Stimulated activated naive CD8-positive, alpha-beta T cell treated with anti-CD3 and anti-CD28 coated beads, Interleukin-15, Interleukin-2, amounts not matched to agents 100 U/mL and 50 U/mL, for 24 hours (primary cell): ENCODE measurements around the gene PIP4K2C.

ENCODE experiments used
- ATAC-seq: fragments of 150-1000 bp; cut with Tn5 transposase; one replicate; pipeline ENCODE4 v1.10.0; 2021
- DNase-seq: peaks from one replicate; pipeline ENCODE4 v3.0.0; 2021

PIP4K2C gene

GRCh38 chr12:57590864-57591781, at the start of gene PIP4K2C:
TSS of gene PIP4K2C (plus strand) at chr12:57591192. CDS start at chr12:57591290, 98 bp downstream.
- ATAC-seq: peak; percentile 99
- DNase-seq: peak; percentile 84

GRCh38 chr12:57541717-57542116, 49.3 kb upstream of the PIP4K2C start:
- DNase-seq (no peak), ATAC-seq (no peak)

GRCh38 chr12:57543581-57543980, 47.4 kb upstream of the PIP4K2C start:
- DNase-seq: no peak
- no peak for ATAC-seq

GRCh38 chr12:57545809-57546437, 45.1 kb upstream of the PIP4K2C start:
- peak; percentile 28 for DNase-seq
- peak; percentile 12 for ATAC-seq

- ATAC-seq: peak; percentile 97
- DNase-seq: peak; percentile 93
These were observed 44.3 kb upstream of the PIP4K2C start, which contains the start of gene DCTN2 for GRCh38 chr12:57546438-57547287. TSS of gene DCTN2 (minus strand) at chr12:57547192. CDS start at chr12:57547063, 129 bp downstream.

GRCh38 chr12:57547288-57548012, 43.5 kb upstream of the PIP4K2C start:
- ATAC-seq (no peak), DNase-seq (no peak)

GRCh38 chr12:57548013-57548315, 43.0 kb upstream of the PIP4K2C start:
- no peak for ATAC-seq
- no peak for DNase-seq

- DNase-seq (no peak), ATAC-seq (no peak)
These were observed 42.5 kb upstream of the PIP4K2C start for GRCh38 chr12:57548488-57548887.

GRCh38 chr12:57549203-57549908, 41.6 kb upstream of the PIP4K2C start:
- DNase-seq (no peak), ATAC-seq (peak; percentile 2)

- DNase-seq (peak; percentile 78), ATAC-seq (peak; percentile 45)
These were observed 40.9 kb upstream of the PIP4K2C start, which contains the start of gene KIF5A for GRCh38 chr12:57549909-57550640. TSS of gene KIF5A (plus strand) at chr12:57550044. CDS start at chr12:57550272, 228 bp downstream.

- ATAC-seq: no peak
These were observed 40.1 kb upstream of the PIP4K2C start for GRCh38 chr12:57550641-57551549.

GRCh38 chr12:57551637-57552305, 39.2 kb upstream of the PIP4K2C start:
- DNase-seq (no peak), ATAC-seq (no peak)

More at GRCh38 chr12:57550641-57551549, 40.1 kb upstream of the PIP4K2C start:
- no peak for DNase-seq

GRCh38 chr12:57552306-57552651, 38.7 kb upstream of the PIP4K2C start:
- no peak for ATAC-seq
- DNase-seq: no peak

GRCh38 chr12:57552835-57553313, 38.1 kb upstream of the PIP4K2C start:
- DNase-seq (no peak), ATAC-seq (no peak)

GRCh38 chr12:57553343-57554202, 37.4 kb upstream of the PIP4K2C start:
- ATAC-seq: no peak
- no peak for DNase-seq

GRCh38 chr12:57554453-57554852, 36.5 kb upstream of the PIP4K2C start:
- DNase-seq: no peak
- ATAC-seq: no peak

GRCh38 chr12:57554897-57555296, 36.1 kb upstream of the PIP4K2C start:
- ATAC-seq (no peak), DNase-seq (no peak)

GRCh38 chr12:57558864-57559263, 32.1 kb upstream of the PIP4K2C start:
- DNase-seq (no peak), ATAC-seq (no peak)
